GM12878 (cell line): ENCODE results near the gene ARFGAP3. TPM values are rescaled to one million over a fixed set of nuclear protein-coding genes. Genes with fewer than 3 reads are reported as not detected.

Source experiments
- CHD4 ChIP-seq: fragments of 200-600 bp; sonication (generic); IDR thresholded peaks from 2 replicates; pipeline ENCODE4 v1.6.1; 2016; ENCODE audit warnings: mild to moderate bottlenecking
- EP300 ChIP-seq, 2 experiments: fragments of 150-350 bp in 1 of 2; IDR thresholded peaks; 2 replicates each; pipeline ENCODE4 v1.6.1; 2011 to 2012; ENCODE audit warnings: low read depth in 2 of 2, low read length in 2 of 2, borderline replicate concordance in 1 of 2, improper control_type of control experiment in 1 of 2, inconsistent platforms in 1 of 2; ENCODE audit not compliant: control insufficient read depth in 1 of 2
- ESRRA ChIP-seq: IDR thresholded peaks from 2 replicates; pipeline ENCODE4 v1.6.1; 2012; ENCODE audit warnings: mild to moderate bottlenecking, low read length, improper control_type of control experiment
- FOS ChIP-seq: IDR thresholded peaks from 3 replicates; pipeline ENCODE4 v1.6.1; 2011; ENCODE audit warnings: borderline replicate concordance; ENCODE audit not compliant: insufficient read length; ENCODE audit errors: extremely low read depth
- FOXM1 ChIP-seq: IDR thresholded peaks from 2 replicates; pipeline ENCODE4 v1.6.1; 2012; ENCODE audit warnings: low read depth, mild to moderate bottlenecking, inconsistent platforms, low read length, moderate library complexity
- HDAC2 ChIP-seq: fragments of 200-600 bp; sonication (generic); IDR thresholded peaks from 2 replicates; pipeline ENCODE4 v1.6.1; 2017
- KAT2A ChIP-seq: conservative IDR thresholded peaks from 2 replicates; pipeline ENCODE4 v1.6.1; 2011; ENCODE audit warnings: low read depth, low read length; ENCODE audit not compliant: control insufficient read depth
- LARP7 ChIP-seq: fragments of 450-650 bp; IDR thresholded peaks from 2 replicates; pipeline ENCODE4 v1.6.1; 2017; ENCODE audit warnings: mild to moderate bottlenecking
- MTA2 ChIP-seq: fragments of 450-650 bp; IDR thresholded peaks from 2 replicates; pipeline ENCODE4 v1.6.1; 2016; ENCODE audit warnings: low read depth, mild to moderate bottlenecking, moderate library complexity
- MYB ChIP-seq: fragments of 150-350 bp; IDR thresholded peaks from 2 replicates; pipeline ENCODE4 v1.6.1; 2014; ENCODE audit warnings: mild to moderate bottlenecking, low read depth, low read length, borderline replicate concordance
- NBN ChIP-seq: fragments of 450-650 bp; IDR thresholded peaks from 2 replicates; pipeline ENCODE4 v1.6.1; 2016
- NFXL1 ChIP-seq: fragments of 450-650 bp; IDR thresholded peaks from 2 replicates; pipeline ENCODE4 v1.6.1; 2017; ENCODE audit warnings: antibody characterized with exemption, mild to moderate bottlenecking, borderline replicate concordance
- SIN3A ChIP-seq: IDR thresholded peaks from 2 replicates; pipeline ENCODE4 v1.6.1; 2012; ENCODE audit warnings: low read depth, low read length, improper control_type of control experiment
- SREBF1 ChIP-seq: IDR thresholded peaks from 2 replicates; pipeline ENCODE4 v1.6.1; 2012; ENCODE audit warnings: mild to moderate bottlenecking, low read length
- SRF ChIP-seq, 2 experiments: IDR thresholded peaks; 2 replicates each; pipeline ENCODE4 v1.6.1; 2011; ENCODE audit warnings: low read depth in 2 of 2, low read length in 2 of 2, mild to moderate bottlenecking in 1 of 2, moderate library complexity in 1 of 2
- STAT1 ChIP-seq: fragments of 450-650 bp; conservative IDR thresholded peaks from 2 replicates; pipeline ENCODE4 v1.6.1; 2014; ENCODE audit warnings: antibody characterized with exemption, mild to moderate bottlenecking
- STAT3 ChIP-seq: IDR thresholded peaks from 2 replicates; pipeline ENCODE4 v1.6.1; 2011; ENCODE audit warnings: low read depth, low read length, improper control_type of control experiment
- TARDBP ChIP-seq: IDR thresholded peaks from 2 replicates; pipeline ENCODE4 v1.6.1; 2016; ENCODE audit warnings: borderline replicate concordance
- USF2 ChIP-seq: IDR thresholded peaks from 2 replicates; pipeline ENCODE4 v1.6.1; 2011; ENCODE audit warnings: low read depth, low read length, improper control_type of control experiment, borderline replicate concordance
- ZBED1 ChIP-seq: IDR thresholded peaks from 2 replicates; pipeline ENCODE4 v1.6.1; 2016; ENCODE audit warnings: borderline replicate concordance
- ZNF217 ChIP-seq: fragments of 450-650 bp; IDR thresholded peaks from 2 replicates; pipeline ENCODE4 v1.6.1; 2017; ENCODE audit warnings: antibody characterized with exemption, mild to moderate bottlenecking
- ZNF384 ChIP-seq: IDR thresholded peaks from 2 replicates; pipeline ENCODE4 v1.6.1; 2012; ENCODE audit warnings: low read depth, mild to moderate bottlenecking, low read length, improper control_type of control experiment, borderline replicate concordance
- polyA plus RNA-seq, 11 experiments: library from polyadenylated mRNA; depleted of rRNA in 4 of 11; unstranded in 6 of 11; stranded (reverse) in 5 of 11; fragments of >200 nt; fragmentation: Nextera tagmentation in 4 of 11; fragmentation: Illumina TruSeq in 1 of 11; extraction: Ambion mirVana in 4 of 11; extraction: Trizol in 1 of 11; gene quantifications; 1 replicate in 1 of 11; 2 replicates in 10 of 11; pipeline versions ENCODE4 v1.2.1 to v1.2.3, GENCODE V29; 2011 to 2016; ENCODE audit warnings: inconsistent platforms in 2 of 11, missing spikeins in 2 of 11, low read depth in 1 of 11
- total RNA-seq, 4 experiments: library from RNA; depleted of rRNA in 3 of 4; stranded (reverse); fragments of >200 nt in 3 of 4; fragmentation: Illumina TruSeq in 1 of 4; extraction: Trizol in 1 of 4; gene quantifications; 2 replicates each; pipeline versions ENCODE4 v1.2.1 to v1.2.3, GENCODE V29; 2013 to 2021
- TF ChIP-seq, protein P1 (sequence below): fragments of 150-350 bp; IDR thresholded peaks from 2 replicates; pipeline ENCODE4 v1.6.1; 2014; ENCODE audit warnings: mild to moderate bottlenecking, low read depth, low read length
- TF ChIP-seq, protein P2 (sequence below): IDR thresholded peaks from 2 replicates; pipeline ENCODE4 v1.6.1; 2012; ENCODE audit warnings: low read depth, low read length, improper control_type of control experiment
- TF ChIP-seq, protein P3 (sequence below): fragments of 450-650 bp; IDR thresholded peaks from 2 replicates; pipeline ENCODE4 v1.6.1; 2017; ENCODE audit warnings: mild to moderate bottlenecking, moderate library complexity

ARFGAP3 gene
- total and polyA plus RNA-seq, 10 of the 15 experiments (the other 5 are each of a cell fraction or from before 2014, with no cell fraction given), result 29.7 to 50.8 (median 39.5) TPM

DNA sequence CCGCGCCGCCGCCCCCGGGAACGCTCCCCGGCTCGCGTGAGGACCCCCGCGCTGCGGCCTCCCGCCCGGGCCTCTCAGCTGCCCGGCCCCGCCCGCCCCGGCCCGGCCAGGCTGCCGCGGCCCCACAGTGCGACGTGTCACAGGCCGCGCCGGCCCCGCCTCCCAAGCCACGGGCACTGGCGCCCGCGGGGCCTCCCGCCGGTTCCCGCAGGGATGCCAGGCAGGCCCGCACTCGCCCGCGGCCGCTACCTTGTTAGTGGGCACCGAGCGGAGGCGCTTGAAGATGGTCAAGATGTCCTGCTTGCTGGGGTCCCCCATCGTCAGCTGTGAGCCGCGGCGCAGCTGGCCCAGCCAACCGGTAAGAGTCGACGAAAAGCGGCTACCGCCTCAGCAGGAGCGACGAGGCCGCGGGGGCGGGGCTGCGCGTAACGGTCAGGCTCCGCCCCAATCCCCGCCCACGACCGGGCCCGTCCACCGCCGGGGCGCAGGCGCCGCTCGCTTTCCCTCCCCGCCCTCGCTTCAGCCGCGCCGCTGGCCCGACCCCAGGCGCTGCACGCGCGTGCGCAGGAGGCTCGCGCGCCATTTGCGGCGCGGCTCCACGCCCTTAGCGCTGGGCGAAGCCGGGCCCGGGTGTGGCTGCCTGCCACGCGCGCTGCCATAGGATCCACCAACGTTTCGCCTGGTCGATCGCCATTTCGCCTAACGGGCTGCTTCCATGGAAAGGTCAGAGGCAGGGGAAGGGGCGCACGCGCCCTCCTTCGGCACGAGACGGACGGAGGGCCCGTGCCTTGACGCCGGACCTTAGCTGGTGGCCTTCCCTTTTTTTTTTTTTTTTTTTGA is at the start of gene ARFGAP3 (continued):
- TF ChIP-seq STAT3 (no peak), ZBED1 (no peak), NFXL1 (no peak), CHD4 (no peak), EP300 (IDR thresholded peaks at IDR 0.05; ENCODE audit: borderline replicate concordance in 1 of 2, control insufficient read depth in 1 of 2, low read depth in 2 of 2, low read length in 2 of 2) (peak in 1 of 2 experiments; percentile 15; a peak in 1 of 4 replicates), STAT1 (no peak), HDAC2 (no peak; the same call in 1 of the 2 replicates), MYB (no peak), USF2 (no peak), MTA2 (no peak), TARDBP (no peak), SREBF1 (no peak), ZNF384 (no peak), KAT2A (no peak), FOS (no peak), SRF (IDR thresholded peaks at IDR 0.05; ENCODE audit: low read depth in 2 of 2, low read length in 2 of 2) (no peak), ZNF217 (no peak), FOXM1 (no peak), SIN3A (peak; percentile 94), ESRRA (no peak), LARP7 (peak; percentile 82), NBN (0 out of 2 replicates have a peak, but pooled peaks have one; percentile 48)
- TF ChIP-seq, protein P1, sequence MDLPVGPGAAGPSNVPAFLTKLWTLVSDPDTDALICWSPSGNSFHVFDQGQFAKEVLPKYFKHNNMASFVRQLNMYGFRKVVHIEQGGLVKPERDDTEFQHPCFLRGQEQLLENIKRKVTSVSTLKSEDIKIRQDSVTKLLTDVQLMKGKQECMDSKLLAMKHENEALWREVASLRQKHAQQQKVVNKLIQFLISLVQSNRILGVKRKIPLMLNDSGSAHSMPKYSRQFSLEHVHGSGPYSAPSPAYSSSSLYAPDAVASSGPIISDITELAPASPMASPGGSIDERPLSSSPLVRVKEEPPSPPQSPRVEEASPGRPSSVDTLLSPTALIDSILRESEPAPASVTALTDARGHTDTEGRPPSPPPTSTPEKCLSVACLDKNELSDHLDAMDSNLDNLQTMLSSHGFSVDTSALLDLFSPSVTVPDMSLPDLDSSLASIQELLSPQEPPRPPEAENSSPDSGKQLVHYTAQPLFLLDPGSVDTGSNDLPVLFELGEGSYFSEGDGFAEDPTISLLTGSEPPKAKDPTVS, result no peak
- TF ChIP-seq, protein P2, sequence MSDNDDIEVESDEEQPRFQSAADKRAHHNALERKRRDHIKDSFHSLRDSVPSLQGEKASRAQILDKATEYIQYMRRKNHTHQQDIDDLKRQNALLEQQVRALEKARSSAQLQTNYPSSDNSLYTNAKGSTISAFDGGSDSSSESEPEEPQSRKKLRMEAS, result peak; percentile 99
- TF ChIP-seq, protein P3, sequence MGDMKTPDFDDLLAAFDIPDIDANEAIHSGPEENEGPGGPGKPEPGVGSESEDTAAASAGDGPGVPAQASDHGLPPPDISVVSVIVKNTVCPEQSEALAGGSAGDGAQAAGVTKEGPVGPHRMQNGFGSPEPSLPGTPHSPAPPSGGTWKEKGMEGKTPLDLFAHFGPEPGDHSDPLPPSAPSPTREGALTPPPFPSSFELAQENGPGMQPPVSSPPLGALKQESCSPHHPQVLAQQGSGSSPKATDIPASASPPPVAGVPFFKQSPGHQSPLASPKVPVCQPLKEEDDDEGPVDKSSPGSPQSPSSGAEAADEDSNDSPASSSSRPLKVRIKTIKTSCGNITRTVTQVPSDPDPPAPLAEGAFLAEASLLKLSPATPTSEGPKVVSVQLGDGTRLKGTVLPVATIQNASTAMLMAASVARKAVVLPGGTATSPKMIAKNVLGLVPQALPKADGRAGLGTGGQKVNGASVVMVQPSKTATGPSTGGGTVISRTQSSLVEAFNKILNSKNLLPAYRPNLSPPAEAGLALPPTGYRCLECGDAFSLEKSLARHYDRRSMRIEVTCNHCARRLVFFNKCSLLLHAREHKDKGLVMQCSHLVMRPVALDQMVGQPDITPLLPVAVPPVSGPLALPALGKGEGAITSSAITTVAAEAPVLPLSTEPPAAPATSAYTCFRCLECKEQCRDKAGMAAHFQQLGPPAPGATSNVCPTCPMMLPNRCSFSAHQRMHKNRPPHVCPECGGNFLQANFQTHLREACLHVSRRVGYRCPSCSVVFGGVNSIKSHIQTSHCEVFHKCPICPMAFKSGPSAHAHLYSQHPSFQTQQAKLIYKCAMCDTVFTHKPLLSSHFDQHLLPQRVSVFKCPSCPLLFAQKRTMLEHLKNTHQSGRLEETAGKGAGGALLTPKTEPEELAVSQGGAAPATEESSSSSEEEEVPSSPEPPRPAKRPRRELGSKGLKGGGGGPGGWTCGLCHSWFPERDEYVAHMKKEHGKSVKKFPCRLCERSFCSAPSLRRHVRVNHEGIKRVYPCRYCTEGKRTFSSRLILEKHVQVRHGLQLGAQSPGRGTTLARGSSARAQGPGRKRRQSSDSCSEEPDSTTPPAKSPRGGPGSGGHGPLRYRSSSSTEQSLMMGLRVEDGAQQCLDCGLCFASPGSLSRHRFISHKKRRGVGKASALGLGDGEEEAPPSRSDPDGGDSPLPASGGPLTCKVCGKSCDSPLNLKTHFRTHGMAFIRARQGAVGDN, result peak; percentile 99
